ENCODE data around the gene CCDC190. TPM values are rescaled to one million over a fixed set of nuclear protein-coding genes. Genes with fewer than 3 reads are reported as not detected.

The CCDC190 gene
- total and polyA plus RNA-seq, 7 donors: 0.04 TPM; not detected in 6

GRCh38 chr1:162838863-162839262, 22.1 kb downstream of the CCDC190 start:
- no peak for DNase-seq
- H3K27me3 ChIP-seq (ENCODE audit: insufficient read depth in 3 of 3, low read length in 2 of 3): no peaks in the 10 kb centered on the region
- H3K4me1 ChIP-seq: no peaks in the 10 kb centered on the region
- ATAC-seq: no peak
- intact Hi-C loops (cut with DNase I): no loop called here
- no peak overlapping the region for H3K4me3 ChIP-seq
- peaks cover 10% of the 10 kb centered on the region for H3K9me3 ChIP-seq
- H3K27ac ChIP-seq: no peak overlapping the region
- WGBS, 3 donors: 73 to 98% (median 94%) methylated on average over 4 of the region's 4 CpGs
- no peak for TF ChIP-seq CTCF (IDR thresholded peaks at IDR 0.05)
- H3K36me3 ChIP-seq (ENCODE audit: insufficient read depth in 1 of 2, low read depth in 1 of 2): no peaks in the 10 kb centered on the region

- no peak for TF ChIP-seq CTCF (IDR thresholded peaks at IDR 0.05)
- ATAC-seq (no peak), DNase-seq (no peak)
- Histone ChIP-seq H3K27me3 (ENCODE audit: insufficient read depth in 3 of 3, low read length in 2 of 3) (no peaks in the 10 kb centered on the region), H3K4me1 (no peaks in the 10 kb centered on the region), H3K36me3 (ENCODE audit: insufficient read depth in 1 of 2, low read depth in 1 of 2) (no peaks in the 10 kb centered on the region), H3K27ac (no peak overlapping the region), H3K4me3 (no peak overlapping the region), H3K9me3 (peaks cover 10% of the 10 kb centered on the region)
- WGBS, 3 donors: 48 to 49% (median 48%) methylated on average over 3 of the region's 3 CpGs
- intact Hi-C loops (cut with DNase I): no loop called here
Measured at GRCh38 chr1:162835157-162835899, 25.6 kb downstream of the CCDC190 start.

GRCh38 chr1:162832470-162832869, 28.5 kb downstream of the CCDC190 start:
- no peaks in the 10 kb centered on the region for H3K9me3 ChIP-seq
- no peak for ATAC-seq
- no peak overlapping the region for H3K4me3 ChIP-seq
- no peak for DNase-seq
- TF ChIP-seq CTCF (IDR thresholded peaks at IDR 0.05): no peak
- WGBS, 3 donors: 51 to 97% (median 86%) methylated on average over 3 of the region's 3 CpGs
- intact Hi-C loops (cut with DNase I): no loop called here
- no peaks in the 10 kb centered on the region for H3K36me3 ChIP-seq (ENCODE audit: insufficient read depth in 1 of 2, low read depth in 1 of 2)
- no peak overlapping the region for H3K27ac ChIP-seq
- H3K27me3 ChIP-seq (ENCODE audit: insufficient read depth in 3 of 3, low read length in 2 of 3): no peaks in the 10 kb centered on the region
- H3K4me1 ChIP-seq: no peaks in the 10 kb centered on the region

- H3K36me3 ChIP-seq (ENCODE audit: insufficient read depth in 1 of 2, low read depth in 1 of 2): no peaks in the 10 kb centered on the region
- no peaks in the 10 kb centered on the region for H3K9me3 ChIP-seq
- no peak for TF ChIP-seq CTCF (IDR thresholded peaks at IDR 0.05)
- WGBS, 3 donors: 83 to 85% (median 83%) methylated on average over 1 of the region's 1 CpG
- DNase-seq (no peak), ATAC-seq (no peak)
- H3K4me1 ChIP-seq: no peaks in the 10 kb centered on the region
- H3K4me3 ChIP-seq: no peak overlapping the region
- no peak overlapping the region for H3K27ac ChIP-seq
- H3K27me3 ChIP-seq (ENCODE audit: insufficient read depth in 3 of 3, low read length in 2 of 3): peaks cover 0 to 6% (median 0%) of the 10 kb centered on the region in 3 donors
- intact Hi-C loops (cut with DNase I): no loop called here
Measured at GRCh38 chr1:162829268-162829667, 31.7 kb downstream of the CCDC190 start.

Data from psoas muscle (tissue), 8 donors.